ENCODE measurements around the gene UQCRC2.
A peak's percentile ranks its signal among the peaks of the same experiment; 100 is the strongest.
"Not testable (repeated sequence)": the region's sequence is repeated elsewhere in the genome, so short reads cannot be mapped to it uniquely, and the experiment has no call there.

The UQCRC2 gene

DNA sequence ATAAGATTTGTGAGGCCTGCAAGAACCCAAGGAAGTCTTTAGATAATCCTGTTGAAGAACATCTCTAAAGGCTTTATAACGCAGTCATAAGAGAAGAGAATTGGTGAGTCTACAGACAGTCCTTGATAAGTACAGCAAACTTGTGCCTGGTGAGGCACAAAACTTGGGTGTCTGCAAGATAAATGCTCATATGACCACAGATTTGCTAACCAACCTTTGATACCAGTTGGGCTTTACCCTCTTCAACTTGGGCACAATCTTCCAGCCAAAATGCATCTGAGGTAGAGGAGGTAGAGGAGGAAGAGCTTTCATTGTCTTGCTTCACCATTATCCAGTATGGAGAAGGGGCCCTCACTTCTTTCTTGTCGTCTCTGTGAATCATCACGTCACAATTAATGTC lies 30.9 kb downstream of the UQCRC2 start:
- no peak for DNase-seq

DNA sequence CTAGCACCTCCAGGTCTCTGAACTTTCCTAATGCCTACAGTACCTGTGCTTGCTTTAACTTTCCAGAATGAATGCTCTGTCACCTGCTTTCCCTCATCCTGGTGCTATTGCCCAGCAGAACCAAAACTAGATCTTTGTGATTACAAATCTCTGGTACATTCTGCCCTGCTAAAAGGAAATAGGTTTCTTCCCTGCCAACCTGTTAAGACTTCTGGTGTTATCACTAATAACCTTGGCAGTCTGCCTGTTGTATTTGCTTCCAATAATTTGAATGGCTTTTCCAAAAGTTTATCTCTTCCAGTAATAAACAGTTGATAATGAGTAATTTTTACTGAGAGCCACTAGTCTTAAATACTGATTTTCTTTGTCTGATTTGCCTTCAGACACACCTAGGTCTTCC lies 32.4 kb downstream of the UQCRC2 start:
- no peak for DNase-seq

GRCh38 chr16:21986692-21987246 lies 33.6 kb downstream of the UQCRC2 start:
- no peak for DNase-seq

GRCh38 chr16:21987498-21987897 lies 34.3 kb downstream of the UQCRC2 start:
- DNase-seq = no peak

- DNase-seq = no peak
Observed at GRCh38 chr16:21989133-21989532, 36.0 kb downstream of the UQCRC2 start.

GRCh38 chr16:21989751-21990150 lies 36.6 kb downstream of the UQCRC2 start:
- DNase-seq = no peak

GRCh38 chr16:21990381-21990944 lies 37.3 kb downstream of the UQCRC2 start:
- no peak for DNase-seq

DNA sequence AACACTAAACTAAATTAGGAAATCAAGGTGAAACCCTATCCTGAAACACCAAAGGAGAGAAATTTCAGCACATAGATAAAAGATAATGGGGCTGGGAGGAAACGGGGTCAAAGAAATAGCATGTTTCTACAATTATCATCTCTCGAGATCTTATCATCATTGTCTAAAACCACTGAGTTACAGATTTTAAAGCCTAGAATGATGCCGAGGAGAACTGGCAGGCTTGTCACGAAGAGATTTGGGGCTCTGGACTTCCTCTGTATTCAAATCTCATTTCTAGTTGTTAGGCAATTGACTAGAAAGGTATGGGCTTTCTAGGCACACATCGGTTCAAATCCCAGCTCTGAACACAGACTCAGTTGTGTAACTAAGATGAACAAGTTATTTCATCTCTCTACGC lies 38.5 kb downstream of the UQCRC2 start:
- DNase-seq = no peak

DNA sequence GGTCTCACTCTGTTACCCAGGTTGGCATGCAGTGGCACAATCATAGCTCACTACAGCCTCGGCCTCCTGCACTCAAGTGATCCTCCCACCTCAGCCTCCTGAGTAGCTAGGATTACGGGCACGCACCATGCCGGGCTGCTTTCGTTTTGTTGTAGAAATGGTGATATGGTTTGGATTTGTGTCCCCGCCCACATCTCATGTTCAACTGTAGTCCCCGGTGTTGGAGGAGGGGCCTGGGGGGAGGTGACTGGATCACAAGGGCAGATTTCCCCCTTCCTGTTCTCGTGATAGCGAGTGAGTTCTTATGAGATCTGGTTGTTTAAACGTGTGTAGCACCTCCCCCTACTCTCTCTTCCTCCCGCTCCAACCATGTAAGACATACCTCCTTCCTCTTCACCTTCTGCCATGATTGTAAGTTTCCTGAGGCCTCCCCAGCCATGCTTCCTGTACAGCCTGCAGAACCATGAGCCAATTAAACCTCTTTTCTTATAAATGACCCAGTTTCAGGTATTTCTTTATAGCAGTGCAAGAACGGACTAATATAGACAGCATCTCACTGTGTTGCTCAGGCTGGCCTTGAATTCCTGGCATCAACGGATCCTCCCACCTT lies 41.8 kb downstream of the UQCRC2 start:
- DNase-seq = no peak

DNA sequence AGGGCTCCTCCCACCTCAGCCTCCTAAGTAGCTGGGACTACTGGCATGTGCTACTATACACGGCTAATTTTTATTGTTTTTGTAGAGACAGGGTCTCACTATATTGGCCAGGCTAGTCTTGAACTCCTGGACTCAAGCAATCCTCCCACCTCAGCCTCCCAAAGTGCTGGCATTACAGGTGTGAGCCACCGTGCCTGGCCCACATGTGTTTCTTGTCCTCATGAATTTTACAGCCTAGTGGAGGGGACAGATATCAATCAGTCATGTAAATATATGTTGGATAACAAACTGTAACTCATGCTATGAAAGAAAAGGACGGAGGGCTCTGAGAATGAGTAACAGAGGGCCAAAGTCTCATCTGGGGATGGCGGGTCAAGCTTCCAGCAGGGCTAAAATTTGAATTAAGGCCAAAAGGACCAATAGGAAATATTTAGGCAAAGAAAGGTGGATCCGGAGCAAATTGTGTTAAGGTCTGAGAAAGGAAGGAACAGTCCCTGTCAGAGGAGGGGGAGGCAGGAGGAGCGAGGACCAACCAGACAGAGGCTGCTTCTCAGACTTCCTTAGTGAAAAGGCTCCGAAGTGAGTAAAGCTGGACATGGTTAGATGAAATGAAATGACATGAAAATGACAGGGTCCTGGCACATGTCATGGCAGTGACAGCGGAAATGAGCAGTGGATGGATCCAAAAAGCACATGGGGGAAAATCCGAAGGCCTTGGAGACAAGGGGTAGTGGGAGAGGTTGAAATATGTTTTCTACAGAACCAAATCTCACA lies 43.9 kb downstream of the UQCRC2 start:
- DNase-seq = no peak

DNA sequence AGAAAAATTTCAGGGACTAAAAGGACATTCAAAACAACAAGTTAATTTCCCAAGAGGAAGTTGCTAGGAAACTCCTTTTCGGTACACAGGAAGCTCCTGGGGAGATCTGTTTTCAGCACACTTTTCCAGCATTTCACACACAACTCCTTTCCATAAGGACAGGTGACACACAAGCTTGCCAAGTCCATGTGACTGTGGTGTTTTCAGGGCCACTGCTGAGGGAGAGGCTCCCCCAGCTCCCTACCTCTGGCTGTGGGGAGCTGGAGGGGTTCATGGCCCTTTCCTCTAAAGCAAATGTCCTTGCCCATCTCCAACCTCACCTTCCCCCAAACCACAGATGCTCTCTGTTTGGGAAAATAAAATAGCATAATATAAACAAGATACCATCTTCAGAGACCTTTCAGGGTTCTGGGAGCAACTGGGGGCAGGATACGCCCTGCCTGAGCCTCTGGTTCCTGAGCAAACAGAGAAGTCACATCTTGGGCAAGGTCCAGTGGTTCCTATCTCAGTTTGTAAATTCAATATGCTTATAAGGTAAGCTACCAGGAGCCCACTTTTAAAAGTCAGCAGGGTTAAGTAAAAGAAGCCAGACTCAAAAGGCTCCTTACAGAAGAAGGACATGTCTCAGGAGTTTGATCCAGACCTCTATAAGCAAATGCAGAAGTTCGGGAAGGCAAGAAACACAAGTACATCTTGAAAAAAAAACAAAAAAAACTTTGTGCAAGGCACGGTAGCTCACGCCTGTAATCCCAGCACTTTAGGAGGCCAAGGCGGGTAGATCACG lies 44.7 kb downstream of the UQCRC2 start:
- DNase-seq = no peak

DNA sequence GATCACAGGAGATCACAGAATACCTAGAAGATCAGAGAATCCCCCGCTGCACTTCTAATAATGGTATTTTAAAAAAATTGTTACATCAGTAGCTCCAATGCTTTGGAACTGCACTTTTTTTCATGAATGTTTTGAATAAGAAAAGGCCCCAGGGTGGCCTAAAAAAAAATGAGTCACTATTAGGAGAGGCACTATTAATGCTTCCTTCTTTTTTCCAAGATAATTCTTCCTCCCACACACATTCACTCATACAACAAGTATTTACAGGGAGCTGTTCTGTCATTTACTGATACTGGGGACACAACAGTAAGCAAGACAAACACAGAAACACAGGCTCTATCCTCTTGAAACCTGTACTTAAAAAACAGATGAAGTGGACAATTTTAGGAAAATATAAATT lies 48.4 kb downstream of the UQCRC2 start:
- no peak for DNase-seq

- DNase-seq = not testable (repeated sequence)
Observed at GRCh38 chr16:22002047-22002446, 48.9 kb downstream of the UQCRC2 start.

DNA sequence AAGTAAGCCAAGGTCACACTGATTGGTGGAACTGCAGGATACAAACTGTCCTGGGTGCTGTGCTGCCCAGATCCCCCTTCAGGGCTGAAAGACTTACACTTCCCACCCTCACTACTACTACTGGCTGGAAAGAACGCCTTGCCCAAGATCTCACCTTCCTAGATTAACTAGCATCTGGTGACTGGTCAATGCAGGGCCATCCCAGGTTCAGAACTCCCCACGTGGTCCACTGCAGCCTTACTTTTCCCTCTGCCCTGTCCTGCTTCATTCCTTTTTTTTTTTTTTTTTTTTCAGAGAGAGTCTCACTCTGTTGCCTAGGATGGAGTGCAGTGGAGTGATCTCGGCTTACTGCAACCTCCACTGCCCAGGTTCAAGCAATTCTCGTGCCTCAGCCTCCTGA lies 50.0 kb downstream of the UQCRC2 start:
- no peak for DNase-seq

DNA sequence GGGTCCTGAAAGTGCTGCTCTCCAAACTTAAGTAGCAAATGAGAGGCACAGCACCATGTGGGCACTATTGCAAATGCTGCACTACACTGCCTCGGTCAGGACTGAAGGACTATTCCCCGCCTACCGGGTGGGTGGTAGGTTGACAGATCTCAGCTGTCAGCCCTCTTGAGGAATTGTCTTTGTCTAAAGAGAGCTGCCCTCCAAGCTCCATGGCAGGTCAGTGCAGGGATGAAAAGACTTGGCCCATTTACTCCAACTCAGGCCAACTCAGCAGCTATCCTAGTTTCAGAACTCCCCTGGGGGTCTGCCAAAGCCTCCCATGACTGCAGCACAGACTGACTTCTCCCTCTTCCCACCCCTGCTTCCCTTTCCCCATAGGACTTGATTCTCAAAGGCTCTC lies 51.2 kb downstream of the UQCRC2 start:
- DNase-seq = no peak

GRCh38 chr16:22005746-22006145 lies 52.6 kb downstream of the UQCRC2 start:
- no peak for DNase-seq

DNA sequence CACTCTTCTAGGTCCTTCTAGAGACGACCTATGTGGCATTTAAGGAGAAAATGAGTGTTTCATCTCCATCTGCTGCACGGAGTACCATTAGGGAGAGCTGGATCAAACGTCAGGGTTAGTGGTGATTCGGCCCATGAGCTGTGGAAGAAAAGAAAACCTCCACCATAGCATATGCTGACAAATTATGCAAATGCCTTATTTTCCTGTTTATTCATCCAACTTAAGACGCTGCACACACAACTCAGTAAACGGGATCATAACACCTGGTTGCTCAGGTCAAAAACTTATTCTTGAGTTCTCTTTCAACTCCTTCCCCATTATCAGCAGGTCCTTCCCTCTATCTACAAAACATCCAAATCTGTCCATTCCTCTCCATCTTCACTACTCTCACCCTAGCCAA lies 53.5 kb downstream of the UQCRC2 start:
- DNase-seq = no peak

GRCh38 chr16:22007159-22007508 lies 54.0 kb downstream of the UQCRC2 start:
- no peak for DNase-seq

DNA sequence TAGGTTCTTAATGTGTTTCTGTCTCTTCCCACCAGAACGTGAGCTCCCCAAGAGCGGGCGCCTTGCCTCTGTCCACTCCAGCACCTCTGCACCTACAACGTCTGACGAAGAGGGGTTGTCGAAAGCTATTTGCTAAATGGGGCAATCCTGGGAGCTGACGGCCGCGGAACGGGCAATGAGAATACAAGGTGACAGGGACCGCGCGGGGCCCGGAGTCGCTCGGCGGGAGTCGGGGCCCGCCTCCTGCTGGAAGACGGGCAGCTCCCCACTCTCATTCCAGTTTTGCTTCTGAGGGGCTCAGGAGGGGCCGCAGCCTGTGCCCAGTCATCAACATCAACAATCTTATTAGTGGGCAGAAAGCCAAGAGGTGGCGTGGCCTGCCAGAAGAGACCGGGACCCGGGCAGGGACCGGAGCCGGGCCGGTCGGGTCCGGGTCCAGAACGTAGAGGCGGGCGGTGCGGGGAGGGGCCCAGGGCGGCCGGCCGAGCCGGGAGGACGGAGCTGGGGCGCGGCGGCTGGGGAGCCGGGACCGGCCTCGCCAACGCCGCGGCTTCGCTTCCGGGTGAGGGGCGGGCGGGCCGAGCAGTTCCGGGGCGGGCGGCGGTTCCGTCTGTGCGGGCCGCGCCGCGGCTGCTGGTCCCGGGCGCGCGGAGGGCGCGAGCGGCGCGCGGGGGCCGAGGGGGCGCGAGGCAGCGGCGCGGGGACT lies 54.5 kb downstream of the UQCRC2 start, which contains the start of gene MOSMO:
Gene MOSMO, plus strand, starts transcription at position 603 of the 706 bp plus-strand sequence. CDS start 191 bp downstream, outside the sequence.
- DNase-seq = peak; percentile 66

DNA sequence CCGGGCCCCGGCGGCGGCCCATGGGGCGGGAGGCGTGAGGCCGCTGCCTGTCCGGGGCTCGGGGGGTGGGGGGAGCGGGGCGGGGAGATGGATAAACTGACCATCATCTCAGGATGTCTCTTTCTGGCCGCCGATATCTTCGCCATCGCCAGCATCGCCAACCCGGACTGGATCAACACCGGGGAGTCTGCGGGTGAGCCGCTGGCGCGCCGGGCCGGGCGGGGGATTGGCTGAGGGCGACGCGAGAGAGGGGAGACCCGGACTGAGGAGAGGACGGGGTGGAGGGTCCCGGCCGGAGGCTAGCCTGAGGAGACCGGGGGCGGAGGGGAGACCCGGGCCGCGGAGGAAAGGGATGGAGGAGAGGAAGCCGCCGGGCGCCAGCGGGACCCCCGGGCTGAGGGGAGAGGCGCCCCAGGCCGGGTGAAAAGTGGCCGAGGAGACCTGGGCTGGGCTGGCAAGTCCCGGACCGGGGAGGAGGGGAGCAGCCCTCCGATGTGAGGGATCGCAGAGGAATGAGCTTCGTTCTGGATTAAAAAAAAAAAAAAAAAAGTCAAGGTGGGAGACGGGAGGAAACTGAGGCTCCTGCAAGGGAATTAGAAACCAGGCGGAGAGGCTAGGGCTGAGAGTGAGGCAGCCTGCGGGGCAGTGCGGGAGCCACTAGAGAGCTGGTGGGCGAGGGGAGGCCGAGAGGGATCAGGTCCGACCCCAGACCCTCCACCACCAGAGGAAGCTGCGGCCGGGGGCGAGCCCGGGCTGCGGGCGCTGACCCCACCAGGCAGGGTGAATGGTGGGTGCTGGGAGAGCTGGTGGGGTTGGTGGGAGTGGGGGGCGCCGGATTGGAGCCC lies 55.3 kb downstream of the UQCRC2 start:
- DNase-seq = no peak

GRCh38 chr16:22010902-22011301 lies 57.7 kb downstream of the UQCRC2 start:
- no peak for DNase-seq

- DNase-seq = no peak
Observed at GRCh38 chr16:22012241-22012640, 59.1 kb downstream of the UQCRC2 start.

Measured in CD4-positive, alpha-beta T cell treated with Interleukin-21 for 1 hour (primary cell).